Endodermal cell (in vitro differentiated cells): ENCODE measurements around the gene MARVELD3. TPM values are rescaled to one million over a fixed set of nuclear protein-coding genes. Genes with fewer than 3 reads are reported as not detected.
"Not testable (repeated sequence)": the region's sequence is repeated elsewhere in the genome, so short reads cannot be mapped to it uniquely, and the experiment has no call there.

ENCODE experiments used
- DNase-seq: peaks from one replicate; pipeline ENCODE4 v3.0.0-alpha.2; 2017
- H3K27ac ChIP-seq: 2 replicates; pipeline ENCODE4 v1.5.1; 2013; ENCODE audit warnings: mild to moderate bottlenecking, low read depth, low read length, moderate library complexity
- H3K27me3 ChIP-seq: 2 replicates; pipeline ENCODE4 v1.6.1; 2013; ENCODE audit warnings: mild to moderate bottlenecking, low read length, moderate library complexity; ENCODE audit not compliant: insufficient read depth, control insufficient read depth, poor library complexity, severe bottlenecking
- H3K36me3 ChIP-seq: 2 replicates; pipeline ENCODE4 v1.7.0; 2013; ENCODE audit warnings: mild to moderate bottlenecking, low read length, moderate library complexity; ENCODE audit not compliant: control insufficient read depth, insufficient read depth
- H3K4me1 ChIP-seq: one replicate; pipeline ENCODE4 v1.7.0; 2013; ENCODE audit warnings: low read length; ENCODE audit not compliant: control insufficient read depth, insufficient read depth
- H3K4me3 ChIP-seq: 2 replicates; pipeline ENCODE4 v1.5.1; 2013; ENCODE audit warnings: mild to moderate bottlenecking, low read length, moderate library complexity
- H3K9ac ChIP-seq: 2 replicates; pipeline ENCODE4 v1.6.1; 2013; ENCODE audit warnings: mild to moderate bottlenecking, low read length, moderate library complexity; ENCODE audit not compliant: poor library complexity, severe bottlenecking; ENCODE audit errors: extremely low read depth
- H3K9me3 ChIP-seq: 2 replicates; pipeline ENCODE4 v1.6.1; 2013; ENCODE audit warnings: mild to moderate bottlenecking, low read length, moderate library complexity; ENCODE audit not compliant: control insufficient read depth
- H3K27ac Mint-ChIP-seq: 2 replicates; pipeline ENCODE4 v1.8.0; 2020; ENCODE audit warnings: mixed read lengths
- H3K27me3 Mint-ChIP-seq: 2 replicates; pipeline ENCODE4 v1.8.0; 2021; ENCODE audit warnings: mild to moderate bottlenecking, mixed read lengths; ENCODE audit not compliant: insufficient read depth
- H3K36me3 Mint-ChIP-seq: 2 replicates; pipeline ENCODE4 v1.8.0; 2020; ENCODE audit warnings: low read depth, mixed read lengths
- H3K4me1 Mint-ChIP-seq: 2 replicates; pipeline ENCODE4 v1.8.0; 2020; ENCODE audit warnings: mixed read lengths
- H3K4me3 Mint-ChIP-seq: 2 replicates; pipeline ENCODE4 v1.8.0; 2020; ENCODE audit warnings: mild to moderate bottlenecking, moderate library complexity, mixed read lengths
- H3K9me3 Mint-ChIP-seq: 2 replicates; pipeline ENCODE4 v1.8.0; 2020; ENCODE audit warnings: mild to moderate bottlenecking, mixed read lengths
- CTCF ChIP-seq: fragments of 200-600 bp; sonication (generic); conservative IDR thresholded peaks from 2 replicates; pipeline ENCODE4 v1.5.0; 2021; ENCODE audit warnings: antibody characterized with exemption, mild to moderate bottlenecking
- WGBS, 2 experiments: methylation state at CpG; one replicate each; pipeline versions ENCODE4 v1.1.5 to v1.1.7; 2013; ENCODE audit warnings: missing lambda C conversion rate in 2 of 2, mixed read lengths in 1 of 2; ENCODE audit not compliant: insufficient coverage in 1 of 2, insufficient read length in 1 of 2; 5-methylcytosine and 5-hydroxymethylcytosine counted together
- total RNA-seq, 2 donors: library from RNA; stranded (reverse); fragmentation: NEBNext Ultra II Directional in 1 of 2; extraction: Animal tissue kit (Norgen Biotek cat#: 25700) in 1 of 2; gene quantifications; 2 replicates in 1 of 2; 3 replicates in 1 of 2; pipeline ENCODE4 v1.2.1, GENCODE V29; 2021

Gene MARVELD3
- total RNA-seq, 2 donors from 2014 or later = 17.6 to 21.8 TPM

DNA sequence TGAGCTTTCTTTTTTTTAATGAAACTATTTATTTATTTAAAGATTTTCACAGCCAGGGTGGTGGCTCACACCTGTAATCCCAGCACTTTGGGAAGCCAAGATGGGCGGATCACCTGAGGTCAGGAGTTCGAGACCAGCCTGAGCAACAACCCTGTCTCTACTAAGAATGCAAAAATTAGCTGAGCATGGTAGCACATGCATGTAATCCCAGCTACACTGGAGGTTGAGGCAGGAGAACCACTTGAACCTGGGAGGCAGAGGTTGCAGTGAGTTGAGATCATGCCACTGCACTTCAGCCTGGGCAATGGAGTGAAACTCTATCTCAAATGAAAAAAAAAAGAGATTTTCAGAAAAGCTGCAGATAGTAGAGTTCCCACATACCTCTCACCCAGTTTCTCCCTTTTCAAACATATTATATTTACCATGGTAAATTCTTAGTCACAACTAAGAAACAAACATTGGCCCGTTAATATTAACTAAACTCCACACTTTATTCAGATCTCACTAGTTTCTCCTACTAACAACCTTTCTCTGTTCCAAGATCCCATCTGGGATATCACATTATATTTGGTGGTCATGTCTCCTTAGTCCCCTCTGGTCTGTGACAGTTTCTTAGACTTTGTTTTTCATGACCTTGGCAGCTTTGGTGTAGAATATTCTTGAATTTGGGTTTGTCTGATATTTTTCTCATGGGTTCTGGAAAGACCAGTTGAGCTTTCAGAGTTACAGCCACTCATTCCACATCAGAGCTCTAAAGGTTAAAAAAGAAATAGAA, 41.3 kb upstream of the MARVELD3 start:
- peaks cover 7% of the 10 kb centered on the region for H3K4me1 Mint-ChIP-seq
- Histone ChIP-seq H3K36me3 (no peaks in the 10 kb centered on the region), H3K4me3 (no peak overlapping the region), H3K27ac (no peak overlapping the region), H3K4me1 (no peaks in the 10 kb centered on the region), H3K9me3 (no peaks in the 10 kb centered on the region), H3K27me3 (no peaks in the 10 kb centered on the region), H3K9ac (no peak overlapping the region)
- no peak for DNase-seq
- no peaks in the 10 kb centered on the region for H3K36me3 Mint-ChIP-seq
- TF ChIP-seq CTCF = no peak
- H3K27me3 Mint-ChIP-seq = peaks cover 12% of the 10 kb centered on the region
- peaks cover 16% of the 10 kb centered on the region for H3K9me3 Mint-ChIP-seq
- 85% methylated on average over 3 of the region's 3 CpGs for WGBS, 2 experiments
- no peak overlapping the region for H3K4me3 Mint-ChIP-seq
- H3K27ac Mint-ChIP-seq = no peak overlapping the region

DNA sequence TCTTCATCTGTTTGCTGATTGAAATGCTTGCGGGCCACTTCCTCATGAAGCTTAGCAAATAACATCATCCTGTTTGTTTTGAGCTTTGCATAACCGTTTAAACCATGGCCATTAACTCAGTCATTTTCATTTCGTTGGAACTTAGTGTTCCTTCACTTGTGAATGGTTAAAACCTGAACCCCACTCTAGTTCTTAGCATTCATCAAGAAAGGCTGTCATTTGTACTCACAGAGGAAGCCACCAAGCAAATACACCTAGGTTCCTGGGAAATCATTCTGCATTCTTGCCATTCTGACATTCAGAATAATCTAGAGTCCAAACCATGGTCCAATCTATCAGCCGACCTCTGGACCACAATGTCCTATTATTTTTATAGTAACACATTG, 40.7 kb upstream of the MARVELD3 start:
- H3K27me3 ChIP-seq = no peaks in the 10 kb centered on the region
- H3K27ac Mint-ChIP-seq = no peak overlapping the region
- peaks cover 16% of the 10 kb centered on the region for H3K9me3 Mint-ChIP-seq
- no peak overlapping the region for H3K4me3 Mint-ChIP-seq
- H3K9ac ChIP-seq = no peak overlapping the region
- peaks cover 7% of the 10 kb centered on the region for H3K4me1 Mint-ChIP-seq
- no peak overlapping the region for H3K27ac ChIP-seq
- no peaks in the 10 kb centered on the region for H3K4me1 ChIP-seq
- DNase-seq = no peak
- H3K36me3 Mint-ChIP-seq = no peaks in the 10 kb centered on the region
- WGBS, 2 experiments = 74 to 79% methylated on average over 3 of the region's 4 CpGs
- H3K27me3 Mint-ChIP-seq = peaks cover 10% of the 10 kb centered on the region
- no peaks in the 10 kb centered on the region for H3K36me3 ChIP-seq
- H3K9me3 ChIP-seq = no peaks in the 10 kb centered on the region
- no peak for TF ChIP-seq CTCF
- H3K4me3 ChIP-seq = no peak overlapping the region

GRCh38 chr16:71589334-71589733, 36.6 kb upstream of the MARVELD3 start:
- DNase-seq, H3K27ac Mint-ChIP-seq, H3K27ac ChIP-seq, H3K36me3 Mint-ChIP-seq, H3K36me3 ChIP-seq, H3K4me3 Mint-ChIP-seq, H3K4me3 ChIP-seq, H3K4me1 ChIP-seq, H3K27me3 ChIP-seq, H3K9me3 ChIP-seq, H3K9ac ChIP-seq: not testable (repeated sequence)
- whole genome bisulfite sequencing, 2 experiments = 91 to 98% methylated on average over 7 to 29 of the region's 30 CpGs
- Mint-ChIP-seq H3K9me3 (peaks cover 16% of the 10 kb centered on the region), H3K27me3 (peaks cover 17% of the 10 kb centered on the region), H3K4me1 (peaks cover 16% of the 10 kb centered on the region)

DNA sequence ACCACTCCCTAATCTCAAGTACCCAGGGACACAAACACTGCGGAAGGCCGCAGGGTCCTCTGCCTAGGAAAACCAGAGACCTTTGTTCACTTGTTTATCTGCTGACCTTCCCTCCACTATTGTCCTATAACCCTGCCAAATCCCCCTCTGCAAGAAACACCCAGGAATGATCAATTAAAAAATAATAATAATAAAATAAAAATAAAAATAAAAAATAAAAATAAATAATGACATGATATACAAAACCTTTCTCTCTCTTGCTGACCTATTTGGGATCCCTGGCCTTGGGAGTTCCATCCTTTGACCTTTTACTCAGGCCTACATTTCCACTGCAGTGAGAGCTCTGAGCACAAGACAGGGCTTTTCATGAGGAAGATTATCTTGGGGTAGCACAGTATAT, 35.9 kb upstream of the MARVELD3 start:
- Mint-ChIP-seq H3K9me3 (peaks cover 16% of the 10 kb centered on the region), H3K27me3 (peaks cover 17% of the 10 kb centered on the region), H3K4me1 (peaks cover 12% of the 10 kb centered on the region)
- not testable (repeated sequence) for H3K36me3 Mint-ChIP-seq, H3K27ac ChIP-seq, H3K27me3 ChIP-seq, H3K9me3 ChIP-seq, H3K4me3 ChIP-seq, H3K4me1 ChIP-seq, H3K9ac ChIP-seq, H3K36me3 ChIP-seq, H3K27ac Mint-ChIP-seq, H3K4me3 Mint-ChIP-seq, DNase-seq
- WGBS, 2 experiments = no CpG with 5 or more reads among the region's 2 CpGs
